Measurements from ENCODE around the gene ANAPC13. TPM values are rescaled to one million over a fixed set of nuclear protein-coding genes. Genes with fewer than 3 reads are reported as not detected.

ANAPC13 gene, protein sequence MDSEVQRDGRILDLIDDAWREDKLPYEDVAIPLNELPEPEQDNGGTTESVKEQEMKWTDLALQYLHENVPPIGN
- 70.0 TPM for polyA plus RNA-seq

DNA sequence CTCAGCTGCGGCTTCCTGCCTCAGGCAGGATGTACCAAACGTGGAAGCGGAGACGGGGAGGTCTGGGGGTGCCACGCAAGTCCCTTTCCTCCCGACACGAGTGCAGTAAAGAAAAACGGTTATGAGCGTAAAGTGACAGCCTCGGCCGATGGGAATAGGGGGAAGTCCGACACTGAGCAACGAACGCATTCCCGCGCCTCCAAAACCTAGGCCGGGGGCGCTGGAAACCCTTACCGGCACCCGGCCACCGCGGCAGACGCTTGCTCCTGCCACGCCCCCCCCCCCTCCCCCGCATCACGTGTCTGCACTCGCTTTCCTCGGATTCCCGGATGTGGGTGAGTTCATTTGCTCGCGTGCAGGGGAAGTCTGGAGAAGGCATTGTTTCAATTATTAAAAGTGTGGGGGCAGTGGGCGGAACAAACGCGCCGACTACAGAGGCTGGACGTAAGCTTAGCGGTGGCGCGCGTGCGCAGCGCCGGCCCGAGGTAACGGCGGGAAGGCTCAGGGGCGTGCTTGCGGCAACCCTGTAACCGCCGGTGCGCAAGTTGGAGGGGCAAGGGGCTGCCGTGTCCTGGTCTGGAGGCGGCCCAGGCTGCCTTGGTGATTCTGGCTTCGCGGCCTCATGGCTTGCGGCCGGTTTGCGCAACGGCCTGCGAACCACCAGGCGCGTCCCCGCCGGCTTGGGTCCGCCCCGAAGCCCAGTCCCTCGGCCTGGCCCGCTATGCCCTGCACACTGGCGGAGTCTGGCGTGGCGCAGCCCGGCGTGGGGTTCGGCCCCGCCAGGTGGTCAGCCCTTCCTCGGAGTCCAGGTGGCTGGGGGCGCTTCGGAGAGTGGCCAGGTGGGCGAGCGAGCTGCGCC is at the start of gene ANAPC13, which contains the start of gene CEP63:
Gene ANAPC13 (minus strand): TSS at position 268 of the 859 bp plus-strand sequence. CDS start 3,081 bp downstream, outside the sequence.
Gene CEP63 (plus strand): TSS at position 340 of the 859 bp plus-strand sequence. CDS start 9,264 bp downstream, outside the sequence.
- peak within 1 kb of the TSS; percentile 91 to 100 (median 99) for H3K27ac Mint-ChIP-seq
- no peaks in the 10 kb centered on the region for H3K27me3 Mint-ChIP-seq
- H3K4me3 Mint-ChIP-seq = peak within 1 kb of the TSS; percentile 92 to 100 (median 98)
- peaks cover 31 to 36% (median 33%) of the 10 kb centered on the region in 3 donors for H3K4me1 Mint-ChIP-seq
- H3K9me3 Mint-ChIP-seq = peaks cover 0 to 3% (median 0%) of the 10 kb centered on the region in 3 donors
- peaks cover 4% of the 10 kb centered on the region for H3K36me3 Mint-ChIP-seq

DNA sequence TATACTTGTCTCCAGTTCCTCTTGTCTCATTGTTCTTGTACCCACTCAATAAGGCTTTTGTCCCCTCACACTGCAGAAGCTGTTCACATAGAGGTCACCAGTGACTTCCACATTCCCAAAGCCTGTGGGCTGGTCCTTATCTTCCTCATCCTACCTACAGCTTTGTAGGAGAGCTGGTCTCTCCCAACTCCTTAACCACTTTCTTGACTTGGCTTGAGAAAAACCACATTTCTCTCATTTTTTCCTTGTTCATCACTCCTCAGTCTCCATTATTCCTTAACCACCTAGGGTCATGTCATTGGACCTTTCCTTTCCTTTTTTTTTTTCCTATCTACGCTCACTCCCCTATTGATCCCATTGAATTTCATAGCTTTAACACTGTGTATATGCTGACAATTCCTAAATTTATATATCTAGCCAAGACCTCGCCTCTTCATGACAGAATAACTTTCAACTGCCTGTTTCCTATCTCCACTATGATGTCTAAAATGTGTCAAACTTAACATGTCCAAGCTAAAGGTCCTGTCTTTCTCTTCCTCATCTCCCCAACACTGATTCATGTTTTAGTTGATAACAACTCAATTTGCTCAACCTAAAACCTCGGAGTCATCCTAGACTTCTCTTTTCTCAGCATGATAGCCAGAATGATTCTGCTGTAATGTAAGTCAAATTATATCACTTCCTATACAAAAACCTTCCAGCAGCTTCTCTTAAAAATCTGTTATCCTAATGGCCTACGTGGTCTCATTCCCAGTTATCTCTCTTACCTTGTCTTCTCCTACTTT is 49.6 kb upstream of the ANAPC13 start:
- no peak overlapping the region for H3K4me3 Mint-ChIP-seq
- H3K9me3 Mint-ChIP-seq = no peaks in the 10 kb centered on the region
- H3K27me3 Mint-ChIP-seq = no peaks in the 10 kb centered on the region
- peaks cover 8% of the 10 kb centered on the region for H3K36me3 Mint-ChIP-seq
- no peak overlapping the region for H3K27ac Mint-ChIP-seq
- H3K4me1 Mint-ChIP-seq = no peaks in the 10 kb centered on the region

DNA sequence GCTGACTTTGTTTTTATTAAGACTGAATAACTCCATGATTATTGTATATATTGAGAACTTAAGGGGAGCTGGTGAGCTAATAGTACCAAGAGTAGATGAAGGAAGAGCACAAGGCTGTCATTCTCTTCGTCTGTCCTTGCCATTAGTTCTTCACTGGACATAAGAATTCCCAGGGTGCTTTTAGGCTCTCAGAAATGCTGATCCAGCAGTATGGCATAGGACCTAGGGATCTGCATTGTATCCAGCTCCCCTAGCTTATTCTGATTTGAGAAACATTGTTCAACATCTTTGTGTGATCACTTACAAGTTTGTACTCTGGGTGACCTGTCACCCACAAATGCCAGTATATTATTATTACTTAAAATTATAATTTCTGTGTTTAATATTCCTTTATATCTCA is 47.7 kb upstream of the ANAPC13 start:
- Mint-ChIP-seq H3K4me1 (peaks cover 0 to 2% (median 0%) of the 10 kb centered on the region in 3 donors), H3K27me3 (no peaks in the 10 kb centered on the region)

DNA sequence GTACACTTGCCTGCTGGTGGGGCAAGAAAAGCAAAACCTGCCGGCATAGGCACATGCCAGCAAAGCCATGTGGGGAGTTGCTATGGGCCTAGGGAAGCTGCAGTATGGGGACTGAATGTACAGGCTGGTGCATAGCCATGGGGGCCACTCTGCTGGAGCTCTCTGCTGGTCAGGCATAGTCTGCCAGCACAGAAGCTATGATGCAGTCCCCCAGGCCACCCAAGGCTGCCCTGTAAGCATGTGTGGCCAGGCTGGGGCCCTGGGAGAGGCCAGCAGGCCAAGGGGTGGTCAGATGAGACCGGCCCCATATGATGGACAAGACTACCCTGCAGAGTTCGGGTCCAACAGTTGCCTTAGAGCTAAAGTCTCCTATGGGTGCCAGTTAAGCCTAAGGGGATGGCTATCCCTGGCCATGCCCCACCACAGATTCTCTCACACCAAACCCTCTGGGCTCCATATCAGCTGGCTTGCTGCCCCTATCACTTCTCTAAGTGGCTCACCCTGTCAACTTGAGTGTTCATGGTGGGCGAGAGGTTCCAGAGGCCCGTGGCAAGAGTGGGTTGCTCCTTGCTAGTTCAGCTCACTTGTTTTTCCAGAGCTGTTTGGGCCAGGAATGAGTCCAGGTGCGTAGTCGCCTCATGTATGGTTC is 41.9 kb upstream of the ANAPC13 start:
- H3K36me3 Mint-ChIP-seq = peaks cover 19% of the 10 kb centered on the region
- peaks cover 0 to 2% (median 0%) of the 10 kb centered on the region in 3 donors for H3K4me1 Mint-ChIP-seq
- H3K4me3 Mint-ChIP-seq = no peak overlapping the region
- peaks cover 12 to 38% (median 14%) of the 10 kb centered on the region in 3 donors for H3K9me3 Mint-ChIP-seq
- H3K27ac Mint-ChIP-seq = no peak overlapping the region
- no peaks in the 10 kb centered on the region for H3K27me3 Mint-ChIP-seq

More for the DNA sequence above, 47.7 kb upstream of the ANAPC13 start:
- H3K9me3 Mint-ChIP-seq = no peaks in the 10 kb centered on the region
- H3K27ac Mint-ChIP-seq = no peak overlapping the region
- peaks cover 8% of the 10 kb centered on the region for H3K36me3 Mint-ChIP-seq
- H3K4me3 Mint-ChIP-seq = no peak overlapping the region

DNA sequence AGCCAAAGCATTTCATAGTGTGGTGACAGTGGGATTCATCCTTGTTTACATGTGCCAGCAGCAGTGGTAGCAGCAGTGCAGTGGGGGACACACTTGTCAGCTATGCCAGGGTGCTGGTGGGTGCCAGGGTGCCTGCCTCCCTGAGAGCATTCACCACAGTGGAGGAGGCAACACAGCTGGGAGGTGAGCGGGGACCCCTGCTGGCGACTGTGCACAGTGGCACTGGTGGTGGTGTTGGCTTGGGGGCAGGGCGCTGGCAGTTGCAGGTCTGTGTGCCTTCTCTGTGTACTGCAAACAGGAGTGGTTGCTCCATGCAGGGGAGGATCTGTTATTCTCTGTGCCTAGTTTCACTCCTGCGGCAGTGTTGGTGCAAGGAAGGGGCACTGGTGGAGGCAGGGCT is 41.3 kb upstream of the ANAPC13 start:
- H3K4me1 Mint-ChIP-seq = peaks cover 0 to 2% (median 0%) of the 10 kb centered on the region in 3 donors
- H3K27ac Mint-ChIP-seq = peak overlapping the region in 1 of 3 donors; percentile 16
- H3K4me3 Mint-ChIP-seq = no peak overlapping the region
- peaks cover 14 to 44% (median 16%) of the 10 kb centered on the region in 3 donors for H3K9me3 Mint-ChIP-seq
- peaks cover 22% of the 10 kb centered on the region for H3K36me3 Mint-ChIP-seq
- no peaks in the 10 kb centered on the region for H3K27me3 Mint-ChIP-seq

DNA sequence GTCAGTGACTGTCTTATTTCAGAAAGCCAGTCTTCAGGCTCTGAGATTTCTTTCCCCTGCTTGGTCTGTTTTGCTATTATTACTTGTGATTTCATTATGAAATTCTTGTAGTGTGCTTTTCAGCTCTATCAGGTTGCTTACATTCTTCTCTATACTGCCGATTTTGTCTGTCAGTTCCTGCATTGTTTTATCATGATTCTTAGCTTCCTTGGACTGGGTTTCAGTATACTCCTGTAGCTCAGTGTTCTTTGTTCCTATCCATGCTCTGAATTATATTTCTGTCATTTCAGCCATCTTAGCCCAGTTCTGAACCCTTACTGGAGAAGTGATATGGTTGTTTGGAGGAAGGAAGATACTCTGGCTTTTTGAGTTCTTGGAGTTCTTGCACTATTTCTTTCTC is 40.5 kb upstream of the ANAPC13 start:
- Mint-ChIP-seq H3K27me3 (no peaks in the 10 kb centered on the region), H3K4me1 (peaks cover 0 to 2% (median 0%) of the 10 kb centered on the region in 3 donors), H3K27ac (no peak overlapping the region), H3K4me3 (no peak overlapping the region), H3K9me3 (peaks cover 14 to 48% (median 17%) of the 10 kb centered on the region in 3 donors), H3K36me3 (peaks cover 26% of the 10 kb centered on the region)

DNA sequence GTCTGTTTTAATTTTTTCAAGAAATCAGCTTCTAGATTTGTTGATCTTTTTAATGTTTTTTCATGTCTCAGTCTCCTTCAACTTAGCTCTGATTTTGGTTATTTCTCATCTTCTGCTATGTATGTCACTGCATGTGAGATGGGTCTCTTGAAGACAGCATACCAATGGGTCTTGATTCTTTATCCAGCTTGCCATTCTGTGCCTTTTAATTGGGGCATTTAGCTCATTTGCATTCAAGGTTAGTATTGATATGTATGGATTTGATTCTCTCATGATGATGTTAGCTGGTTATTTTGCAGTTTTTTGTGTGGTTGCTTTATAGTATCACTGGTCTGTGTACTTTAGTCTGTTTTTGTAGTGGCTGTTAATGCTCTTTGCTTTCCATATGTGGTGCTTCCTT is 39.5 kb upstream of the ANAPC13 start:
- Mint-ChIP-seq H3K36me3 (peaks cover 32% of the 10 kb centered on the region), H3K27ac (no peak overlapping the region), H3K9me3 (peaks cover 14 to 52% (median 17%) of the 10 kb centered on the region in 3 donors), H3K4me3 (no peak overlapping the region), H3K27me3 (no peaks in the 10 kb centered on the region), H3K4me1 (peaks cover 0 to 2% (median 0%) of the 10 kb centered on the region in 3 donors)

DNA sequence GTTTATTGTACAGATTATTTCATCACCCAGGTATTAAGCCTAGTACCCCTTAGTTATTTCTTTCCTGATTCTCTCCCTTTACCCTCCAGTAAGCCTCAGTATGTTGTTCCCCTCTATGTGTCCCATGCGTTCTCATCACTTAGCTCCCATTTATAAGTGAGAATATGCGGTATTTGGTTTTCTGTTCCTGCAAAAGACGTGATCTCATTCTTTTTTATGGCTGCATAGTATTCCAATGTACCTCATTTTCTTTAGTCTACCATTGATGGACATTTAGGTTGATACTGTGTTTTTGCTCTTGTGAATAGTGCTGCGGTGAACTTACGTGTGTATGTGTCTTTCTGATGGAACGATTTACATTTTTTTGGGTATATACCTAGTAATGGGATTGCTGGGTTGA is 36.8 kb upstream of the ANAPC13 start:
- H3K4me1 Mint-ChIP-seq = peaks cover 0 to 2% (median under 1%) of the 10 kb centered on the region in 3 donors
- H3K4me3 Mint-ChIP-seq = no peak overlapping the region
- peaks cover 38% of the 10 kb centered on the region for H3K36me3 Mint-ChIP-seq
- H3K9me3 Mint-ChIP-seq = peaks cover 17 to 62% (median 20%) of the 10 kb centered on the region in 3 donors
- no peak overlapping the region for H3K27ac Mint-ChIP-seq
- no peaks in the 10 kb centered on the region for H3K27me3 Mint-ChIP-seq

DNA sequence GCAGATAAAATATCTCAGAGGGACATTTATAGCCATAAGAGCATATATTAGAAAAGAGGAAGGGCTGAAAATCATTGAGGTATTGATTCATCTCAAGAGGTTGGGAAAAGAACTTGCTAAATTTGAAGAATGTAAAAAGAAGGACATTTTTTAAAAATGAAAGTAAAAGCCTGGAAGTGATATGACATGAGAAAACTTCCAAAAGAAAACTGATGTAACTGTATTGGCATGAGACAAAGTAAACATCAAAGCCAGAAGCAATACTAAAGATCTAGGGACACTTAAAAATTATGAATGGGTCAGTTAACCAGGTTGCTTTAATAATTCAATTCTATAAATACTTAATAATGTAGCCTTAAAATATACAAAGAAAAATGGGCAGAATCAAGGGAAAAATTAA is 32.0 kb upstream of the ANAPC13 start:
- peaks cover 34% of the 10 kb centered on the region for H3K36me3 Mint-ChIP-seq
- peaks cover 5 to 28% (median 7%) of the 10 kb centered on the region in 3 donors for H3K9me3 Mint-ChIP-seq
- no peak overlapping the region for H3K27ac Mint-ChIP-seq
- H3K4me3 Mint-ChIP-seq = no peak overlapping the region
- H3K4me1 Mint-ChIP-seq = peaks cover 0 to 6% (median 2%) of the 10 kb centered on the region in 3 donors
- no peaks in the 10 kb centered on the region for H3K27me3 Mint-ChIP-seq

DNA sequence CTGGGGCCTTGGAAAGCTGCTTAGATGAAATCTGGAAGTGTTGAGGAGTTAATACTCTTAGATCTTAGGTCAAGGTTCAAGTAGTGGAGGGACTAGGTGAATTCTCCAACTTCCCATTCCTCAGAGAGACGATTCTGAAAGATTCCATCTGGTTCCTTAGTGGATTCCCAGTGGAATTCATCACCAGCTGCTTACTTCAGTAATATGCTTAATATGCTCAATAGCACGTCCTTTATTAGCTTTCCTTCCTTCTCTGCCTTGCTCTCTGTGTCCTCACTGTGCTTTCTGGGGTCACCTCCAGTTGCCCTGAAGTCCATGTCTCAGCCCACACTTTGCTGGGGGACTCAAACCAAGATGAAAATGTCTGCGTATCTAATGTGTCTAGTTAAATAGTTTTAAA is 31.1 kb upstream of the ANAPC13 start:
- no peak overlapping the region for H3K27ac Mint-ChIP-seq
- peaks cover 0 to 6% (median 2%) of the 10 kb centered on the region in 3 donors for H3K4me1 Mint-ChIP-seq
- no peaks in the 10 kb centered on the region for H3K27me3 Mint-ChIP-seq
- peaks cover 0 to 19% (median 6%) of the 10 kb centered on the region in 3 donors for H3K9me3 Mint-ChIP-seq
- no peak overlapping the region for H3K4me3 Mint-ChIP-seq
- H3K36me3 Mint-ChIP-seq = peaks cover 28% of the 10 kb centered on the region

DNA sequence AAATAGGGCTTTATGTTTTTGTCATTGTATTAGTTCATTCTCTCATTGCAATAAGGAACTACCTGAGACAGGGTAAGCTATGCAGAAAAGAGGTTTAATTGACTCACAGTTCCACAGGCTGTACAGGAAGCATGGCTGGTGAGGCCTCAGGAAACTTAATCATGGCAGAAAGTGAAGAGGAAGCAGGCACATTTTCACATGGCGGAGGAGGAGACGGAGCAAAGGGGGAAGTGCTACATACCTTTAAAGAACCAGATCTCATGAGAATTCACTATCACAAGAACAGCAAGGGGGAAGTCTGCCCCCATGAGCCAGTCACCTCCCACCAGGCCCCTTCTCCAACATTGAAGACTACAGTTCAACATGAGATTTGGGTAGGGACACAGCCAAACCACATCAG is 25.7 kb upstream of the ANAPC13 start:
- peaks cover 0 to 2% (median 0%) of the 10 kb centered on the region in 3 donors for H3K9me3 Mint-ChIP-seq
- peaks cover 31% of the 10 kb centered on the region for H3K36me3 Mint-ChIP-seq
- peak overlapping the region in 1 of 4 donors; percentile 33 for H3K4me3 Mint-ChIP-seq
- peak overlapping the region in 1 of 3 donors; percentile 3 for H3K27ac Mint-ChIP-seq
- peaks cover 6 to 13% (median 9%) of the 10 kb centered on the region in 3 donors for H3K4me1 Mint-ChIP-seq
- no peaks in the 10 kb centered on the region for H3K27me3 Mint-ChIP-seq

DNA sequence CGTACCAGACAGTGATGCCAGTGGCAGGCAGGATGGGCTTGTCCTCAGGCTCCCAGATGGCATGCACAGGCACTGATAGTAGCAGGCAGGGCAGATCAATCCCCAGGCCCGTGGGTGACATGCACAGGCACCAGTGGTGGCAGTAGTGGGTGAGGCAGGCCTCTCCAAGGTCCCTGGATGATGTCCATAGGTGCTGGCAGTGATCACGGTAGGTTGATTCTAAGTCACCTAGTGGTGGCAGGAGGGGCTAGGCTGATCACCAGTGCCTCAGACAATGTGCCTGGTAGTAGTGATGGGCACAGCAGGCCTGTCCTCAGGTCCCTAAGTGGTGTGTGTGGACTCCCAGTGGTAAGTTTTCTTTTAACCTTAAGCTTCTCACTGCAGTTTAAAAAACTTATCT is 19.7 kb upstream of the ANAPC13 start:
- H3K36me3 Mint-ChIP-seq = peaks cover 38% of the 10 kb centered on the region
- H3K27me3 Mint-ChIP-seq = no peaks in the 10 kb centered on the region
- no peak overlapping the region for H3K27ac Mint-ChIP-seq
- peaks cover 15 to 24% (median 16%) of the 10 kb centered on the region in 3 donors for H3K4me1 Mint-ChIP-seq
- H3K9me3 Mint-ChIP-seq = peaks cover 0 to 29% (median 11%) of the 10 kb centered on the region in 3 donors
- H3K4me3 Mint-ChIP-seq = peak overlapping the region in 1 of 4 donors; percentile 37

DNA sequence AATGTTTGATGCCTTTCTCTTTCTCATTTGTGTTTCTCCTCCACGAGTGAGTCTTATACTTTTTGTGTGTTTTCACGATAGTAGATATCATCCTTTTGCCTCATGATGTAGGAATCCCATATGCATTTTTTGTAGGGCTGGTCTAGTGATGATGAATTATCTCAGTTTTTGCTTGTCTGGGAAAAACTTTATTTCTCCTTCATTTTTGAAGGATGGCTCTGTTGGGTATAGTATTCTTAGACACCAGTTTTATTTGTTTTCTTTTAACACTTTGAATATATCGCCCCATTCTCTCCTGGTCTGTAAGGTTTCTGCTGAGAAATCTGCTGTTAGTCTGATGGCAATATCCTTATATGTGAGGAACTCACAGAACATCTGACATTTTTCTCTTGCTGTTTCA is 18.3 kb upstream of the ANAPC13 start:
- H3K36me3 Mint-ChIP-seq = peaks cover 45% of the 10 kb centered on the region
- peaks cover 0 to 31% (median 11%) of the 10 kb centered on the region in 3 donors for H3K9me3 Mint-ChIP-seq
- peaks cover 15 to 24% (median 20%) of the 10 kb centered on the region in 3 donors for H3K4me1 Mint-ChIP-seq

DNA sequence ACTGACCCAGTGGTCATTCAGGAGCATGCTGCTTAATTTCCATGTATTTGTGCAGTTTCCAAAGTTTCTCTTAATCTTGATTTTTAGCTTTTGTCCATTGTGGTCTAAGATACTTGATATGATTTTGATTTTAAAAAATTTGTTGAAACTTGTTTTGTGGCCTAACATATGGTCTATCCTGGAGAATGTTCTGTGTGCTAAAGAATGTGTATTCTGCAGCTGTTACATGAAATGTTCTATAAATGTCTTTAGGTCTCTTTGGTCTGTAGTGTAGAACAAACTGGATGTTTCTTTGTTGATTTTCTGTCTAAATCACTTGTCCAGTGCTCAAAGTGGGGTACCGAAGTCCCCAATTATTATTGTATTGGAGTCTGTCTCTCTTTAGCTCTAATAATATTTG is 17.5 kb upstream of the ANAPC13 start:
- Mint-ChIP-seq H3K27ac (no peak overlapping the region), H3K27me3 (no peaks in the 10 kb centered on the region), H3K4me3 (no peak overlapping the region), H3K36me3 (peaks cover 46% of the 10 kb centered on the region), H3K4me1 (peaks cover 21 to 31% (median 22%) of the 10 kb centered on the region in 3 donors), H3K9me3 (peaks cover 0 to 31% (median 11%) of the 10 kb centered on the region in 3 donors)

More for the DNA sequence above, 18.3 kb upstream of the ANAPC13 start:
- Mint-ChIP-seq H3K27ac (no peak overlapping the region), H3K4me3 (peak overlapping the region in 1 of 4 donors; percentile 53), H3K27me3 (no peaks in the 10 kb centered on the region)
